ENCODE data around the gene ZBTB16.

DNA sequence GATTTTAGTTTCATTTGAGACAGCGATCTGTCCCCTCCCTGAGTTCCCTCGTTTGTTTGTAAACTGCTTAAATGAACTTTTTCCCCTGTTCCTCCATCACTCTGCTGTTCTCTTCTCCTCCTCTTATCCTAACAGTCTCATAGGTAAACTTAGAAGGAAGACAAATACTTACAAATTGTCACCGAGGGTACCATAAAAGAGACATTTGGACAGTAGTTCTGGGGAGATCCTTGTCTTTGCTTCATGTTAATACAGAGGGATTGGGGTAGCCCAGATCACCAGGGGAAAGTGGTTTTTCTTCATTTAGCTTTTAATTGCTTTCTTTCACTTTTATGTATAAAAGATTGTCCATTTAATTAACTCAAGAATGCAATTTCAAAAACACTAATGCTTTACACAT lies 46.1 kb downstream of the ZBTB16 start:
- TF ChIP-seq, protein P1, sequence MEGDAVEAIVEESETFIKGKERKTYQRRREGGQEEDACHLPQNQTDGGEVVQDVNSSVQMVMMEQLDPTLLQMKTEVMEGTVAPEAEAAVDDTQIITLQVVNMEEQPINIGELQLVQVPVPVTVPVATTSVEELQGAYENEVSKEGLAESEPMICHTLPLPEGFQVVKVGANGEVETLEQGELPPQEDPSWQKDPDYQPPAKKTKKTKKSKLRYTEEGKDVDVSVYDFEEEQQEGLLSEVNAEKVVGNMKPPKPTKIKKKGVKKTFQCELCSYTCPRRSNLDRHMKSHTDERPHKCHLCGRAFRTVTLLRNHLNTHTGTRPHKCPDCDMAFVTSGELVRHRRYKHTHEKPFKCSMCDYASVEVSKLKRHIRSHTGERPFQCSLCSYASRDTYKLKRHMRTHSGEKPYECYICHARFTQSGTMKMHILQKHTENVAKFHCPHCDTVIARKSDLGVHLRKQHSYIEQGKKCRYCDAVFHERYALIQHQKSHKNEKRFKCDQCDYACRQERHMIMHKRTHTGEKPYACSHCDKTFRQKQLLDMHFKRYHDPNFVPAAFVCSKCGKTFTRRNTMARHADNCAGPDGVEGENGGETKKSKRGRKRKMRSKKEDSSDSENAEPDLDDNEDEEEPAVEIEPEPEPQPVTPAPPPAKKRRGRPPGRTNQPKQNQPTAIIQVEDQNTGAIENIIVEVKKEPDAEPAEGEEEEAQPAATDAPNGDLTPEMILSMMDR (conservative IDR thresholded peaks at IDR 0.05; ENCODE audit: low read depth in 2 of 2): no peak
- TF ChIP-seq POLR2AphosphoS5 (IDR thresholded peaks at IDR 0.05; ENCODE audit: low read depth) (no peak), EZH2phosphoT487 (IDR thresholded peaks at IDR 0.05; ENCODE audit: unreplicated experiment) (no peak), CREB1 (CRISPR knock-in tag; IDR thresholded peaks at IDR 0.05; ENCODE audit: low read depth) (no peak), EZH2 (IDR thresholded peaks at IDR 0.05; ENCODE audit: low read depth, unreplicated experiment) (no peak), JUNB (IDR thresholded peaks at IDR 0.05; ENCODE audit: unreplicated experiment) (no peak)
- TF ChIP-seq, protein P2, sequence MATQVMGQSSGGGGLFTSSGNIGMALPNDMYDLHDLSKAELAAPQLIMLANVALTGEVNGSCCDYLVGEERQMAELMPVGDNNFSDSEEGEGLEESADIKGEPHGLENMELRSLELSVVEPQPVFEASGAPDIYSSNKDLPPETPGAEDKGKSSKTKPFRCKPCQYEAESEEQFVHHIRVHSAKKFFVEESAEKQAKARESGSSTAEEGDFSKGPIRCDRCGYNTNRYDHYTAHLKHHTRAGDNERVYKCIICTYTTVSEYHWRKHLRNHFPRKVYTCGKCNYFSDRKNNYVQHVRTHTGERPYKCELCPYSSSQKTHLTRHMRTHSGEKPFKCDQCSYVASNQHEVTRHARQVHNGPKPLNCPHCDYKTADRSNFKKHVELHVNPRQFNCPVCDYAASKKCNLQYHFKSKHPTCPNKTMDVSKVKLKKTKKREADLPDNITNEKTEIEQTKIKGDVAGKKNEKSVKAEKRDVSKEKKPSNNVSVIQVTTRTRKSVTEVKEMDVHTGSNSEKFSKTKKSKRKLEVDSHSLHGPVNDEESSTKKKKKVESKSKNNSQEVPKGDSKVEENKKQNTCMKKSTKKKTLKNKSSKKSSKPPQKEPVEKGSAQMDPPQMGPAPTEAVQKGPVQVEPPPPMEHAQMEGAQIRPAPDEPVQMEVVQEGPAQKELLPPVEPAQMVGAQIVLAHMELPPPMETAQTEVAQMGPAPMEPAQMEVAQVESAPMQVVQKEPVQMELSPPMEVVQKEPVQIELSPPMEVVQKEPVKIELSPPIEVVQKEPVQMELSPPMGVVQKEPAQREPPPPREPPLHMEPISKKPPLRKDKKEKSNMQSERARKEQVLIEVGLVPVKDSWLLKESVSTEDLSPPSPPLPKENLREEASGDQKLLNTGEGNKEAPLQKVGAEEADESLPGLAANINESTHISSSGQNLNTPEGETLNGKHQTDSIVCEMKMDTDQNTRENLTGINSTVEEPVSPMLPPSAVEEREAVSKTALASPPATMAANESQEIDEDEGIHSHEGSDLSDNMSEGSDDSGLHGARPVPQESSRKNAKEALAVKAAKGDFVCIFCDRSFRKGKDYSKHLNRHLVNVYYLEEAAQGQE (IDR thresholded peaks at IDR 0.05; ENCODE audit: unreplicated experiment): no peak
- TF ChIP-seq, protein P3, sequence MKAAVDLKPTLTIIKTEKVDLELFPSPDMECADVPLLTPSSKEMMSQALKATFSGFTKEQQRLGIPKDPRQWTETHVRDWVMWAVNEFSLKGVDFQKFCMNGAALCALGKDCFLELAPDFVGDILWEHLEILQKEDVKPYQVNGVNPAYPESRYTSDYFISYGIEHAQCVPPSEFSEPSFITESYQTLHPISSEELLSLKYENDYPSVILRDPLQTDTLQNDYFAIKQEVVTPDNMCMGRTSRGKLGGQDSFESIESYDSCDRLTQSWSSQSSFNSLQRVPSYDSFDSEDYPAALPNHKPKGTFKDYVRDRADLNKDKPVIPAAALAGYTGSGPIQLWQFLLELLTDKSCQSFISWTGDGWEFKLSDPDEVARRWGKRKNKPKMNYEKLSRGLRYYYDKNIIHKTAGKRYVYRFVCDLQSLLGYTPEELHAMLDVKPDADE (IDR thresholded peaks at IDR 0.05): no peak
- TF ChIP-seq, protein P4, sequence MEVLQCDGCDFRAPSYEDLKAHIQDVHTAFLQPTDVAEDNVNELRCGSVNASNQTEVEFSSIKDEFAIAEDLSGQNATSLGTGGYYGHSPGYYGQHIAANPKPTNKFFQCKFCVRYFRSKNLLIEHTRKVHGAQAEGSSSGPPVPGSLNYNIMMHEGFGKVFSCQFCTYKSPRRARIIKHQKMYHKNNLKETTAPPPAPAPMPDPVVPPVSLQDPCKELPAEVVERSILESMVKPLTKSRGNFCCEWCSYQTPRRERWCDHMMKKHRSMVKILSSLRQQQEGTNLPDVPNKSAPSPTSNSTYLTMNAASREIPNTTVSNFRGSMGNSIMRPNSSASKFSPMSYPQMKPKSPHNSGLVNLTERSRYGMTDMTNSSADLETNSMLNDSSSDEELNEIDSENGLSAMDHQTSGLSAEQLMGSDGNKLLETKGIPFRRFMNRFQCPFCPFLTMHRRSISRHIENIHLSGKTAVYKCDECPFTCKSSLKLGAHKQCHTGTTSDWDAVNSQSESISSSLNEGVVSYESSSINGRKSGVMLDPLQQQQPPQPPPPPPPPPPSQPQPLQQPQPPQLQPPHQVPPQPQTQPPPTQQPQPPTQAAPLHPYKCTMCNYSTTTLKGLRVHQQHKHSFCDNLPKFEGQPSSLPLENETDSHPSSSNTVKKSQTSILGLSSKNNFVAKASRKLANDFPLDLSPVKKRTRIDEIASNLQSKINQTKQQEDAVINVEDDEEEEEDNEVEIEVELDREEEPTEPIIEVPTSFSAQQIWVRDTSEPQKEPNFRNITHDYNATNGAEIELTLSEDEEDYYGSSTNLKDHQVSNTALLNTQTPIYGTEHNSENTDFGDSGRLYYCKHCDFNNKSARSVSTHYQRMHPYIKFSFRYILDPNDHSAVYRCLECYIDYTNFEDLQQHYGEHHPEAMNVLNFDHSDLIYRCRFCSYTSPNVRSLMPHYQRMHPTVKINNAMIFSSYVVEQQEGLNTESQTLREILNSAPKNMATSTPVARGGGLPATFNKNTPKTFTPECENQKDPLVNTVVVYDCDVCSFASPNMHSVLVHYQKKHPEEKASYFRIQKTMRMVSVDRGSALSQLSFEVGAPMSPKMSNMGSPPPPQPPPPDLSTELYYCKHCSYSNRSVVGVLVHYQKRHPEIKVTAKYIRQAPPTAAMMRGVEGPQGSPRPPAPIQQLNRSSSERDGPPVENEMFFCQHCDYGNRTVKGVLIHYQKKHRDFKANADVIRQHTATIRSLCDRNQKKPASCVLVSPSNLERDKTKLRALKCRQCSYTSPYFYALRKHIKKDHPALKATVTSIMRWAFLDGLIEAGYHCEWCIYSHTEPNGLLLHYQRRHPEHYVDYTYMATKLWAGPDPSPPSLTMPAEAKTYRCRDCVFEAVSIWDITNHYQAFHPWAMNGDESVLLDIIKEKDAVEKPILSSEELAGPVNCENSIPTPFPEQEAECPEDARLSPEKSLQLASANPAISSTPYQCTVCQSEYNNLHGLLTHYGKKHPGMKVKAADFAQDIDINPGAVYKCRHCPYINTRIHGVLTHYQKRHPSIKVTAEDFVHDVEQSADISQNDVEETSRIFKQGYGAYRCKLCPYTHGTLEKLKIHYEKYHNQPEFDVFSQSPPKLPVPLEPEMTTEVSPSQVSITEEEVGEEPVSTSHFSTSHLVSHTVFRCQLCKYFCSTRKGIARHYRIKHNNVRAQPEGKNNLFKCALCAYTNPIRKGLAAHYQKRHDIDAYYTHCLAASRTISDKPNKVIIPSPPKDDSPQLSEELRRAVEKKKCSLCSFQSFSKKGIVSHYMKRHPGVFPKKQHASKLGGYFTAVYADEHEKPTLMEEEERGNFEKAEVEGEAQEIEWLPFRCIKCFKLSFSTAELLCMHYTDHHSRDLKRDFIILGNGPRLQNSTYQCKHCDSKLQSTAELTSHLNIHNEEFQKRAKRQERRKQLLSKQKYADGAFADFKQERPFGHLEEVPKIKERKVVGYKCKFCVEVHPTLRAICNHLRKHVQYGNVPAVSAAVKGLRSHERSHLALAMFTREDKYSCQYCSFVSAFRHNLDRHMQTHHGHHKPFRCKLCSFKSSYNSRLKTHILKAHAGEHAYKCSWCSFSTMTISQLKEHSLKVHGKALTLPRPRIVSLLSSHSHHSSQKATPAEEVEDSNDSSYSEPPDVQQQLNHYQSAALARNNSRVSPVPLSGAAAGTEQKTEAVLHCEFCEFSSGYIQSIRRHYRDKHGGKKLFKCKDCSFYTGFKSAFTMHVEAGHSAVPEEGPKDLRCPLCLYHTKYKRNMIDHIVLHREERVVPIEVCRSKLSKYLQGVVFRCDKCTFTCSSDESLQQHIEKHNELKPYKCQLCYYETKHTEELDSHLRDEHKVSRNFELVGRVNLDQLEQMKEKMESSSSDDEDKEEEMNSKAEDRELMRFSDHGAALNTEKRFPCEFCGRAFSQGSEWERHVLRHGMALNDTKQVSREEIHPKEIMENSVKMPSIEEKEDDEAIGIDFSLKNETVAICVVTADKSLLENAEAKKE (CRISPR knock-in tag; IDR thresholded peaks at IDR 0.05): no peak

All from GM23338 (cell line).